Chondrocyte (in vitro differentiated cells): Measurements from ENCODE around the gene DUSP11. TPM values are rescaled to one million over a fixed set of nuclear protein-coding genes. Genes with fewer than 3 reads are reported as not detected.

Experiments
- DNase-seq: peaks from one replicate; pipeline ENCODE4 v3.0.0; 2021; ENCODE audit warnings: mixed read lengths, low spot score
- H3K27ac Mint-ChIP-seq: one replicate; pipeline ENCODE4 v1.8.0; 2021; ENCODE audit warnings: mild to moderate bottlenecking, moderate library complexity, mixed read lengths; ENCODE audit not compliant: unreplicated experiment
- H3K27me3 Mint-ChIP-seq: 2 replicates; pipeline ENCODE4 v1.8.0; 2021; ENCODE audit warnings: low read depth, mixed read lengths
- H3K36me3 Mint-ChIP-seq: 2 replicates; pipeline ENCODE4 v1.8.0; 2021; ENCODE audit warnings: low read depth, mixed read lengths
- H3K4me1 Mint-ChIP-seq: 2 replicates; pipeline ENCODE4 v1.8.0; 2021; ENCODE audit warnings: low read depth, mild to moderate bottlenecking, mixed read lengths
- H3K4me3 Mint-ChIP-seq: one replicate; pipeline ENCODE4 v1.8.0; 2021; ENCODE audit warnings: mild to moderate bottlenecking, moderate library complexity, mixed read lengths; ENCODE audit not compliant: unreplicated experiment
- H3K9me3 Mint-ChIP-seq: 2 replicates; pipeline ENCODE4 v1.8.0; 2021; ENCODE audit warnings: low read depth, mixed read lengths
- CTCF ChIP-seq: fragments of 200-600 bp; sonication (generic); IDR thresholded peaks from 2 replicates; pipeline ENCODE4 v1.5.0; 2021; ENCODE audit warnings: antibody characterized with exemption, mild to moderate bottlenecking, moderate library complexity
- total RNA-seq: library from RNA; stranded (reverse); gene quantifications from 3 replicates; pipeline ENCODE4 v1.2.1, GENCODE V29; 2021

DUSP11 gene
- total RNA-seq, 1 donor from 2014 or later: 22.9 TPM

DNA sequence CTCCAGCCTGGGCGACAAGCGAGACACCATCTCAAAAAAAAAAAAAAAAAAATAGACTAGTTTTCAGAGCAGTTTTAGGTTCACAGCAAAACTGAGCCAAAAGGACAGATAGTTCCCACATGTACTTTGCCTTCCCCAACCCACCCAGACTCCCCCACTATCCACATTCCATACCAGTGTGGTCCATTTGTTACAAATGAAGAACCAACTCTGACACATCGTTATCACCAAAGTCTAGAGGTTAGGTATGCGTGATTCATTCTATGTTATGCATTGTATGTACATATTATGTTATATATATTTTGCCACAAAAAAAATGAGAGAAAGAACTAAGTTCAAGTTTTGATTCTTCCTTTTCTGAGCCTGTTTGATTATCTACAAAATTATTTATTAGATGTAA is 3.5 kb downstream of the DUSP11 start:
- Mint-ChIP-seq H3K9me3 (no peaks in the 10 kb centered on the region), H3K27me3 (no peaks in the 10 kb centered on the region), H3K4me3 (no peak overlapping the region), H3K27ac (no peak overlapping the region), H3K36me3 (peaks cover 24% of the 10 kb centered on the region), H3K4me1 (peaks cover 31% of the 10 kb centered on the region)
- DNase-seq: no peak
- TF ChIP-seq CTCF: no peak

DNA sequence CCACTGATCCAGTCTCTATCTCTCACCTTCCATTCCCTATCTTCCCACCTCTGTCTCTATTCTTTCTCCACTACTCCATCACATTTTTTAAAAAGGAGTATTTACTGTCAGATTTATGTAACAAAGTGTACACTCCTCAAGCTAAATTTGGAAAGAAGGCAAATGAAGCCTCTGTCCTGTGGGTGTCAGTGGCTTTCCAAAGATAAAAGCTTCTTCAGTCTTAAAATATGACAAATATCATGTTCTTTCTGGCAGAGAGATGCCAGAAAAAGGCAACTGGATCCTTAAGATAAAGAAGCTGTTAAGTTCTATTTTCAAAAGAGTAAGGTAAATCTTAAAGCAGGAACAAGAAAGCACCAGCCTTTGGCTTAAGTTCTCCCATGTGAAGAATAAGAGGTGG is 7.1 kb downstream of the DUSP11 start:
- peaks cover 17% of the 10 kb centered on the region for H3K4me1 Mint-ChIP-seq
- no peaks in the 10 kb centered on the region for H3K9me3 Mint-ChIP-seq
- TF ChIP-seq CTCF: no peak
- no peak overlapping the region for H3K27ac Mint-ChIP-seq
- H3K36me3 Mint-ChIP-seq: peaks cover 36% of the 10 kb centered on the region
- H3K27me3 Mint-ChIP-seq: no peaks in the 10 kb centered on the region
- no peak overlapping the region for H3K4me3 Mint-ChIP-seq
- DNase-seq: no peak

DNA sequence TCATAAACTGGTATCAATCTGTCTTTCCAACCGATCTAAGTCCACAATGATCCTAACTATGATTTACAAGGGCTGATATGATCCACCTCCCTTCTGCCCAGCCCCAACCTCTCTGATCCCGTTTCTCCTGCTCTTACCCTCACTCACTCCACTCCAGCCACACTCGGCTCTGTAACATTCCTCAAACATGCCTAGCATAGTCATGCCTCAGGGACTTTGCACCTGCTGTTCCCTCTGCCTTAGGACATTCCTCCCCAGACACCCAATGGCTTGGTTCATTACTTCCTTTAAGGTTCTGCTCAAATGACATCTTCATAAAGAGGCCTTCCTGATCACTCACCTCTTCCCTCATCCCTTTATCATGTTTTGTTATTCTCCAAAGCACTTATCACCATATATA is 9.2 kb downstream of the DUSP11 start:
- no peaks in the 10 kb centered on the region for H3K9me3 Mint-ChIP-seq

DNA sequence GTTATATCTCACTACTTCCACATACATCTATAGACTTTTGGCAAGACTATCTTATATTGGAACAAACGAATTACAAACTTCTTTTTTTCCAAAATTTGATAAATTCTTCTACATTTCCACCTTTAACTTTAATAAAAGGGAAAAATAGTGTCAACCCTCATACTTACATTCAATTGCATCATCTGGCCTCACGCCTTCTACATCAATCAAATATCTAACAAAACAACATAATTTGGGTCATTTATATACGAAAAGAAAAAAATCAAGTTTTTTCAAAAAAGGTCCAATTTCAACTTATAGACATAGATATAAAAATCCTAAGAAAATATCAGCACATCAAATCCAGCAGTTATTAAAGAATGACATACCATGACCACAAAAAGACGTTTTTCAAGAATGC is 12.9 kb downstream of the DUSP11 start:
- Mint-ChIP-seq H3K27ac (peak overlapping the region; percentile 49), H3K4me3 (no peak overlapping the region), H3K27me3 (no peaks in the 10 kb centered on the region), H3K36me3 (peaks cover 46% of the 10 kb centered on the region), H3K4me1 (peaks cover 10% of the 10 kb centered on the region), H3K9me3 (no peaks in the 10 kb centered on the region)
- no peak for DNase-seq
- no peak for TF ChIP-seq CTCF

More for the DNA sequence above, 9.2 kb downstream of the DUSP11 start:
- Mint-ChIP-seq H3K4me3 (no peak overlapping the region), H3K4me1 (peaks cover 6% of the 10 kb centered on the region), H3K27me3 (no peaks in the 10 kb centered on the region), H3K27ac (no peak overlapping the region), H3K36me3 (peaks cover 44% of the 10 kb centered on the region)
- DNase-seq: no peak
- TF ChIP-seq CTCF: no peak

GRCh38 chr2:73766349-73766748 is 13.6 kb downstream of the DUSP11 start:
- Mint-ChIP-seq H3K9me3 (no peaks in the 10 kb centered on the region), H3K27ac (no peak overlapping the region), H3K27me3 (no peaks in the 10 kb centered on the region), H3K4me3 (no peak overlapping the region), H3K4me1 (peaks cover 10% of the 10 kb centered on the region), H3K36me3 (peaks cover 49% of the 10 kb centered on the region)
- no peak for TF ChIP-seq CTCF
- no peak for DNase-seq
